HG03139 (cell line): ENCODE data around the gene OR4Q3.
"Not testable (repeated sequence)": the region's sequence is repeated elsewhere in the genome, so short reads cannot be mapped to it uniquely, and the experiment has no call there.

Experiments
- ATAC-seq: cut with Tn5 transposase; IDR thresholded peaks from one replicate; pipeline ENCODE4 v1.9.1; 2021; ENCODE audit not compliant: unreplicated experiment

The OR4Q3 gene

GRCh38 chr14:19743256-19743655 lies at the start of gene OR4Q3:
Gene OR4Q3, plus strand, starts transcription at chr14:19743571.
- ATAC-seq = no peak

- ATAC-seq = no peak
Measured at GRCh38 chr14:19729359-19729758, 14.0 kb upstream of the OR4Q3 start.

GRCh38 chr14:19729763-19730162 lies 13.6 kb upstream of the OR4Q3 start:
- ATAC-seq = no peak

- ATAC-seq = not testable (repeated sequence)
Measured at GRCh38 chr14:19733893-19734292, 9.5 kb upstream of the OR4Q3 start.

GRCh38 chr14:19752316-19752715 lies 8.9 kb downstream of the OR4Q3 start:
- not testable (repeated sequence) for ATAC-seq

GRCh38 chr14:19754172-19754571 lies 10.8 kb downstream of the OR4Q3 start:
- ATAC-seq = no peak

- not testable (repeated sequence) for ATAC-seq
Measured at GRCh38 chr14:19771491-19771890, 28.1 kb downstream of the OR4Q3 start.

GRCh38 chr14:19771895-19772430 lies 28.6 kb downstream of the OR4Q3 start:
- no peak for ATAC-seq

- not testable (repeated sequence) for ATAC-seq
Measured at GRCh38 chr14:19772454-19772853, 29.1 kb downstream of the OR4Q3 start.

GRCh38 chr14:19773204-19773603 lies 29.8 kb downstream of the OR4Q3 start, which contains the start of gene OR4M1:
Gene OR4M1, plus strand, starts transcription at chr14:19773504. Its CDS starts 6,819 bp downstream, at chr14:19780323.
- ATAC-seq = not testable (repeated sequence)

GRCh38 chr14:19775587-19775986 lies 32.2 kb downstream of the OR4Q3 start:
- no peak for ATAC-seq

GRCh38 chr14:19785848-19786247 lies 42.5 kb downstream of the OR4Q3 start:
- not testable (repeated sequence) for ATAC-seq

GRCh38 chr14:19787318-19787717 lies 43.9 kb downstream of the OR4Q3 start:
- not testable (repeated sequence) for ATAC-seq

- not testable (repeated sequence) for ATAC-seq
Measured at GRCh38 chr14:19788150-19788549, 44.8 kb downstream of the OR4Q3 start.

GRCh38 chr14:19796520-19797108 lies 53.2 kb downstream of the OR4Q3 start:
- ATAC-seq = not testable (repeated sequence)
